NOMO-1 treated with DMSO at 0.1 percent for 48 hours (cell line): ENCODE results near the gene KCNMA1.

Experiments
- DNase-seq: peaks from one replicate; lab custom pipeline; 2025; ENCODE audit not compliant: unreplicated experiment; lab: John Stamatoyannopoulos, UW

The KCNMA1 gene

DNA sequence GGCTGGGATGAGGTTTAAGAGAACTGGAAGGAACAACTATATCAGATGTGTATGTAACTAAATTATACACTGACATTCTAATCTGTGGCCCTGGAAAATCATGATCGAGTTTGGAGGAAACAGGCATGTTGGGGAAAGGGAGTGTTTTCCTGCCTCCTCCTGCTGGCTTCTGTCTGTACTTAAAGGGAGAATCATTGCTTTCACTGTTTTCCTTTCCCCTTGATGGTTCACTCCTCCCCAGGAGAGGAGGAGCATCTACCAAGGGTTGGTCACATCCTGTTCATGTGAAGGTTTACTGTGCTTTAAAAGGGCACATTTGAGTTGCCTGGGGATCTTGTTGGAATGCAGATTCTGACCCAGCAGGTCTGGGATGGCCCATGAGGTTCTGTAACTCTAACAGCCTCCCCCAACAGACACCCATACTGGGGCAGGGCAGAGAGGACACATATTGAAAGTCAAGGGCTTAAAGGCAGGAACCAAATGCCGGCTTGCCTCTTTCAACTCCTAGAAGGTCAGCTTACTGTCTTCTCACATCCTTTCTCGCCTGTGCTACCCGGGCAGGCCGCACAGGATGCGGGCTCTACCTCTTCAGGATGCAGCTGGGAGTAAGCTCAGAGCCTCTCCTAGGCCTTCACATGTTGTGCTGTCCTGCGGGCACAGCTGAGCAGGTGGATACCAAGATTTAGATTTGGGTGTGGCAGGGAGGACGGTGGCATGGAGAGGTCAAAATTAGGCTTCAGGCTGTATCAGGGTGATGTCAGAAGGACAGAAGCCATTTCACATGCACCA is 694.8 kb downstream of the KCNMA1 start:
- DNase-seq = no peak

DNA sequence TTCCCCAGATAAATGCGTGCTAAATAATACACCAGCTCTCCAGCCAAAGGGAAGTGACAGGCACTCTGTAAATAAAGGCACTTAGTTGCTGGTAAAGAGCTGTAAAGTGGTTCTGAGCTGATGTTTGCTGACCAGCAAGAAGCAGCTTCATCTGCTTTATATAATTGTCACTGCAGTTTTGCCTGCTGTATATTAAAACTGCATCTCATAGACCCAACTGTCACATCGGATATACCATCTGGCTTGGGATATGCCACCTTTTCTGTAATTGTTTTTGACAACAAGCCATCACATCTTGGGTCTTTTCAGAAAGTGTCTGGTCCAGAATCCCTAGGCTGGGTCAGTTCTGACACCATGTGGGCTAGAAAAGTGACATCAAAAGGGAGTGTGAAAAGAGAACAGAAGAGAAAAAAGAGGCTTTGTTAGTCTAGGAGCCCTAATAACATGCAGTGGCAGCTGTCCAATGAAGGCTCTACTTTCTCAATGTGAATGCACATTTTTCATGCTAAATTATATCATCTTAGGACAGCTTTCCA is 697.6 kb downstream of the KCNMA1 start:
- DNase-seq = no peak

- DNase-seq = no peak
Measured at GRCh38 chr10:76937181-76937600, 700.4 kb downstream of the KCNMA1 start.

- no peak for DNase-seq
Measured at GRCh38 chr10:76935941-76936613, 701.5 kb downstream of the KCNMA1 start.

DNA sequence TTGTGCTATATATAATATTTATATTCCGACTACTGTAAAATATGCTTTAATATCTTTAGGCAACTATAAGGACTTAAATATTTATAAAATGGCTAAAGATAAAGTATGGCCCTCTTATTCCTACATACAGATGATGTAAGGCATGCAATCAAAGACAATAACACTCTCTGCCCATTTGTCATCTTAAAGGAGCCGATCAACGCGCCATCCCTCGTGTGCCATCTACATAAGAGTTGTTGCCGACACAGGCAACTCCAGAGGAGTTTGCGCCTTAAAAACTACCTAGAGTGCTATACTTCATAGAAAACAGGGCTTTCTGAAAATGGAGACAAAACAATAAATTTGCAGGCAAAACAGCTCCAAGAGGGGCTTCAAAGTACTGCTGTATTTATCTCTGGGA is 709.0 kb downstream of the KCNMA1 start:
- no peak for DNase-seq

DNA sequence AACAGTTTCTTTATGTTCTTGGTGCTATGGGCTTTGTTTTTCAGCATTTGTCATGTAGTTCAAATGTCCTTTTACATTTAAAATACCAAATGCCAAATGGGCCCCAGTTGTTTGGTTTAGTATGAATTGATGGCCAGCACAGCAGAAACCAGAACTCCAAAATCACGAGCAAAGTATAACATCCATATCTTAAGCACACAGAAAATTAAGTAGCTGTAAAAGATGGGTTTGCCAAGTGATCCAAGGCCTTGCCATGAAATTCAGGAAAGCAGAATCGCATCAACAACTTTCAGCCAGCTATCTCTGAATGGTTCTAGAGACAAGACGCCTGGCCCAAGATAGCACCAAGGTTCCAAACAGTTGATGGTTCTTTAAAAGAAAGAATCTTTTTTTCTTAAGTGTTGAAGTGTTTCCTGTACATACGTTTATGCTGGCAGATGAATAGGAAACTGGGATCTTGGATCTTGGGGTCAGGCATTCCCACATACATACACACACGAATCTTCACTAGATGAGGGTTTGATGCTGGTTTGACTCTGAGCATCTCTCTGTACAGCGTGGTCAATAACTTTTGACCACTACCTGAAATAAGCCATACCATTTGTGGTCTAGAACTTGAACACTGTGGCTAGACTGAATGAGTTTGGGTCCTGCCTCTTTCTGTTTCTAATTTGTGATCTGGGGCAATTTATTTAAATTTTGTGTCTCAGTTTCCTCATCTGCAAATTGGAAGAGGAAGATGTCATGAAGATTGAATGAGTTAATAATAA is 711.8 kb downstream of the KCNMA1 start:
- DNase-seq = no peak

DNA sequence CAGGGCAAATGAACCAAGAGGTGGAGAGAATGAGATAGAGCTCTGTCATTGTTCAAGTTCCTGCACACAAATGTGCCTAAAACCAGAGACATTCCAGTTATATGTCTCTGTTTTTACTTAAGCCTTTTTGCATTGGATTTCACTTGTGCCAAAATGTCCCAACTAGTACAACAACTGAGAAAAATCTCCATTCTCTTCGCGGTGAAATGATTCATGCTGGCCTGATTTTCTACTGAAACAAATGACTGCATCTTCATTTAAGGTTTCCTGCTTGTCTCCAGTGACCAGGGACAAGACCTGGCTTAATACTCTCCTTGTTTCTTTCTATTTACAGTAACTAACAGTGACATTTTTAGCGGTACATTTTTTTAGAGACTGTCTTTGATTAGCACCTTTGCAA is 714.9 kb downstream of the KCNMA1 start:
- DNase-seq = no peak

GRCh38 chr10:76921383-76922010 is 716.1 kb downstream of the KCNMA1 start:
- no peak for DNase-seq

- no peak for DNase-seq
Measured at GRCh38 chr10:76920581-76920980, 717.0 kb downstream of the KCNMA1 start.

GRCh38 chr10:76918106-76918505 is 719.5 kb downstream of the KCNMA1 start:
- DNase-seq = no peak

DNA sequence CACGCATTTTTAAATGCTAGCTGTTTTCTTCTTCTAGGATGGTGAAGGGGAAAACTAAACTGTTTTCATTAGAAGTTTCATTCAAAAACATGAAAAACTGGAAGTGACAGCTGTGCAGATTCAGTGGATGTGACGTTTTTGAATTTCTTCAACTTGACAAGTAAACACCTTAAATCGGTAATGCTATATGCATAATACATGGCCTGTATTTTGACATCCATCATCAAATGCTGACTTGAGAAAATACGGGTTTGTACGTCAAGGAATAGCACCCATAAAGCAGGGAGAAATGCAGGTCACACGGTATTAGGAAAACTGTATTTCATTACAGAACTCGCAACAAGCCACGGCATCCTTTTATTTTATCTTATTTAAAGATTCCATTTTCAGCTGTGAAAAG is 720.5 kb downstream of the KCNMA1 start:
- no peak for DNase-seq

GRCh38 chr10:76916536-76916935 is 721.1 kb downstream of the KCNMA1 start:
- no peak for DNase-seq

- no peak for DNase-seq
Measured at GRCh38 chr10:76915316-76915715, 722.3 kb downstream of the KCNMA1 start.

DNA sequence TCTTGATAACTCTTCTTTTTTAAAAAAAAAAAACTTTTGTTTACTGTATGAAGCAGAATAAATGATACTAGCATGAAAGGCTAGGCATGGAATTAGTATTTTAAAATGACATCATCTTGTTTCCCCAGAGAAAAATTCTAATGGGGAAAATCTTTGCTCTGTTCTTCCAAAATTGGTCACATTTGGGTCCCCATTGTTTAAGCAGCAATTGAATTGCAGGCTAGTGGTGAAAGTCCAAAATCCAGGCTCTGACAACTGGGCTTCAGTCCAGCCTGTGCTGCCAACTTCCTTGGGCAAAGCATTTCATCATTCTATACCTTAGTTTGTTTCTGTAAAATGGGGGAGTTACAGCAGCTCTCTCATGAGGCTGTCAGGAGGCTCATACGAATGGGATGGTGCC is 726.4 kb downstream of the KCNMA1 start:
- no peak for DNase-seq

DNA sequence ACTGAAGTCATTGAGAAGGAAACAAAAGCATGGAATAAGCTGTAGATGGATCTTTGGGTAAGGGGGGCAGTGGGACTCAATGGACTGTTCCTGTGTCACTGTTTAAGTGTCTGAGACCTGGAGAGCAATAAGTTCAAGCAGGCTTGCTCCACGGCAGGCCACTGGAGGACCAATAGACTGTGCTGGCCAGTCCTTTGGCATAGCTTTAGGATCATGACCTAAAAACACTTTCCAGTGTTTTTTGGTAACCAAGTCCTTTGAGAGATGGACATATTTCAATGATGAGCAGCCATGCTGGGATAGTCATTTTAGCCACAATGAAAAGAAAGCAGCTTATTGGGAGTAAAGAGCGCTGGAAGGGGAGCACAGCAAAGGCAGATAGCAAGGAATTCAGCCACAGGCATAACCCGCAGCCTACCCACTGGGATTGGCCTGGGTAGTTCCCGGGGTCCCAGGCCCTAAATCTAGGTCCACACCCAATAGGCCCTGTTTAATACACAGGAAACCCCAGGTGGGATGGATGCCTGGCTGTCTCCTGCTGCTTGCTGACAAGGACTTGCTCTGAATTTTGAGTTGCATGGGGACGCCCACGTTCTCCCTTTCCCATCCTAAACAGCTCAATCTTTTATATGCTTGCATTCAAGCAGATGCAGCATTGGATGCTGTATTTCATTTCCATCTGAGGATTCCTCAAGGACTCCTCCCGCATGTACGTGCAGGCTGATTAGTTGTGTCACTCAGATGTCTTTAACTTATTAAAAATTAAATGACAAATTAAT is 727.2 kb downstream of the KCNMA1 start:
- DNase-seq = no peak

DNA sequence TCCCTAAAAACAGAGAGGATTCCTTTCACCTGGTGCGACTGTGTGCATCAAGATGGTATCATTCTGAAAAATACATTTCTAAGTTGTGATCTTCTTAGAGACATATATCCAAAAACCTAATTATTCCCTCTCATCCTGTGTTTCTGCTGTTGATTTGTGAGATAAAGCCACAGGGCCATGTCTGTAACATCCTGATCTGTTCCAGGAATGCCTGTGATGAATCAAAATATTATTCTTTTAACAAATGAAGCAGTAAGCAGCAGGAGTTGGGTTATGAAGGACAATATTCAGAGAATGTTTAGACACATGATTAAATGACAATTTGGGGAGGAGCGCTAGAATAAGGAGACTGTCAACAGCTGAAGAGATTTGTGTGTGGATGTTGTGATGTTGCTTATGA is 731.4 kb downstream of the KCNMA1 start:
- DNase-seq = no peak

DNA sequence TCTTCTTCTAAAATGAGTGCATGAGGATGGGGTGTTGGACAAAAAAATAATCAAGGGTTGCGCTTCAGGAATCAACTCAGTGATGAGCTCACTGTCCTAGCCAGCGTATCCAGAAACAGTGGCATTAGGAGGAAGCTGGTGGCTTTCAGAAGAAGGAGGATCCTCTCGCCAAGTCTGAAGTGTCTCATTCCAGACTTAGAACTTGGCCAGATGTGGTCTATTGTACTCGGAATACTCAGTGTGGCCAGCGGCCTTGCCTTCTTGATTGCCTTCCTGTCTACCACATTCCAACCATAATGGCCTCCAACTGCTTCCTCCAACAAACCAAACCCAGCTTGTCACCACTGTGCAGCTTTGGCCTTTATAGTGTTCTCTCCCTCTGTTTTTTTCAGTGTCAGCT is 732.4 kb downstream of the KCNMA1 start:
- DNase-seq = no peak

GRCh38 chr10:76903387-76903945 is 734.1 kb downstream of the KCNMA1 start:
- no peak for DNase-seq

DNA sequence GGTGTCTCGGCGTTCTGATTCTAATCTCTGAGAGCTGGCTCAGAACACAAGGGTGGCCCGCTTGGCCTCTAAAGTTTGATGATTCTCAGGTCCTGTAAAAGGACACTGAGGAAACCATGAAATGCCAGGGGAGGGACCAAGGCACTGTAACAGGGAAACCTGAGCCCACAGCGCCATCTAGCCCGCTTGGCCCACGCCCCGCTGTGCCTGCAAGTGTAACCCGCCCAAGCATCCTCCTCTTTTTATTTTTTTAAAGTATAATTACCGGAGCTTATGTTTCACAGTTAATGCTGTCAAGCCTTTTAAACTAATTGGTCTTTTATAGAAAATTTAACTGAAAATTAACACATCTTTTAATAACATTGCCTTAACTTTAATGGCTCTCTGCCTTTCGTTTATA is 734.7 kb downstream of the KCNMA1 start:
- peak; percentile 32 for DNase-seq

DNA sequence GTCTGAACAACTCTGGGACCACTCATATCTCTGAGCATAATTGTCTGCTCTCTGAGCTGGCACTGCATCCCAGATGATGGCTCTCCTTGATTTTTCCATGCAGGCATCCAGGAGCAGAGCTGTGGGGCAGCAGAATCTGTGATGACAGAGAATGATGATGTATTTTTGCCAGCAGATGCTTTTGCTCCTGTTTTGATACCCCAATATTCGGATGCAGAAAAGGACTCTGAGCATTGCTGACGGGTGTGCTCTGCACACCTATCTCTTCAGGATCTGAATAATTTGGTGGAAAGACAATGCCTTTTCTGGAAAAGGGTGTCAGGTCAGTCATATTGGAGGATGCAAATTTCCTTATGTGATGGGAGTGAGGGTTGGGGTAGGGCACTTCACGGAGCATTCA is 735.9 kb downstream of the KCNMA1 start:
- no peak for DNase-seq
